ENCODE measurements around the gene RBAK.

The RBAK gene

GRCh38 chr7:5045558-5046396 lies at the start of gene RBAK:
RBAK (plus strand) TSS chr7:5045860; CDS start chr7:5048077, 2,217 bp downstream.
- H3K4me3 ChIP-seq (ENCODE audit: low read depth, low read length), result peak within 1 kb of the TSS; percentile 69
- no peak for TF ChIP-seq CTCF (IDR thresholded peaks at IDR 0.05; ENCODE audit: low read depth, low read length)

- no peak overlapping the region for H3K4me3 ChIP-seq (ENCODE audit: low read depth, low read length)
- TF ChIP-seq CTCF (IDR thresholded peaks at IDR 0.05; ENCODE audit: low read depth, low read length), result no peak
Measured at GRCh38 chr7:4996696-4997222, 48.9 kb upstream of the RBAK start.

- H3K4me3 ChIP-seq (ENCODE audit: low read depth, low read length), result no peak overlapping the region
- TF ChIP-seq CTCF (IDR thresholded peaks at IDR 0.05; ENCODE audit: low read depth, low read length), result no peak
Measured at GRCh38 chr7:4998244-4998643, 47.4 kb upstream of the RBAK start.

GRCh38 chr7:4998910-4999309 lies 46.8 kb upstream of the RBAK start:
- no peak overlapping the region for H3K4me3 ChIP-seq (ENCODE audit: low read depth, low read length)

GRCh38 chr7:4999369-4999950 lies 46.2 kb upstream of the RBAK start:
- H3K4me3 ChIP-seq (ENCODE audit: low read depth, low read length), result no peak overlapping the region
- TF ChIP-seq CTCF (IDR thresholded peaks at IDR 0.05; ENCODE audit: low read depth, low read length), result no peak

More at GRCh38 chr7:4998910-4999309, 46.8 kb upstream of the RBAK start:
- TF ChIP-seq CTCF (IDR thresholded peaks at IDR 0.05; ENCODE audit: low read depth, low read length), result no peak

- TF ChIP-seq CTCF (IDR thresholded peaks at IDR 0.05; ENCODE audit: low read depth, low read length), result no peak
- H3K4me3 ChIP-seq (ENCODE audit: low read depth, low read length), result no peak overlapping the region
Measured at GRCh38 chr7:5001003-5001402, 44.7 kb upstream of the RBAK start.

GRCh38 chr7:5001911-5002310 lies 43.7 kb upstream of the RBAK start:
- no peak overlapping the region for H3K4me3 ChIP-seq (ENCODE audit: low read depth, low read length)
- TF ChIP-seq CTCF (IDR thresholded peaks at IDR 0.05; ENCODE audit: low read depth, low read length), result no peak
